ENCODE results near the gene SLC25A47.

SLC25A47 gene

DNA sequence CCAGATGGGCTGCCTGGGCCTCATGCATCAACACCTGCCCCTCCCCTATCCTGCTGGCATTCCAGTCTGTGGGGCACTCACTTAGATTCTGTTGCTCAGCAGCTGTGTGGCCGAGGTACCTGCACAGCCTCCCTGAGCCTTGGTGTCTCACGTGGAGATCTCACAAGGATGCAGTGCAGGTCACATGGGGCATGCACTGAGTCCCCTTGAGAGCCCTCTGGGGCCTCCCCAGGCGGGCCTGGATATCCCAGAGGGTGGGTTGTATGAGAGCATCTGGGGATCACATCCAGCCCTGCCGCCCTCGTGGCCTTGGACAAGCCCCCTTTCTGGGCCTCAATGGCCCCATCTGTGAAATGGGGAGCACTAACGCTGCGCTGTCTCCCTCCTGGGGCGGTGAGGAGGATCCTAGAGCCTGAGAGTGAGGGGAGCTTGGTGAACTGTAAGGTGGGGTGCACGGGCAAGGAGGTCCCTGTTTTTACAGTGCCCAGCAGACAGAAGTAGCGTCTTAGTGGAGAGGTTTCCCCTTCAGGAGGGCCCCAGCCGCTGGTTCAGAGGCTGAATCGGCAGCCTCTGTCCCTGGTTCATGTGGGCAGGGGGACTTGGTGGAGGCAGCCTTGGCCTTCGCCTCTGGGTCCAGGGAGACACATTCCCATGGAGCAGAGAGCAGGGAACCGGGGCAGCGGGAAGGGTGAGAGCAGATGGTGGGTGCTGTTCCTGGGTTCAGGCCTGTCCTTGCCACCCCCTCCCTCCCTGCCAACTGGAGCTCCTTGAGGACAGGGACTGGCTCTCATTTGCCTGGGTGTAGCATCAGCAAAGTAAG is 791 bp upstream of the SLC25A47 start:
- H3K27me3 ChIP-seq: no peaks in the 10 kb centered on the region
- H3K9me3 ChIP-seq: no peaks in the 10 kb centered on the region
- no peak for DNase-seq
- H3K4me1 ChIP-seq: peaks cover 0 to 8% (median 5%) of the 10 kb centered on the region in 4 donors
- TF ChIP-seq, protein P1, sequence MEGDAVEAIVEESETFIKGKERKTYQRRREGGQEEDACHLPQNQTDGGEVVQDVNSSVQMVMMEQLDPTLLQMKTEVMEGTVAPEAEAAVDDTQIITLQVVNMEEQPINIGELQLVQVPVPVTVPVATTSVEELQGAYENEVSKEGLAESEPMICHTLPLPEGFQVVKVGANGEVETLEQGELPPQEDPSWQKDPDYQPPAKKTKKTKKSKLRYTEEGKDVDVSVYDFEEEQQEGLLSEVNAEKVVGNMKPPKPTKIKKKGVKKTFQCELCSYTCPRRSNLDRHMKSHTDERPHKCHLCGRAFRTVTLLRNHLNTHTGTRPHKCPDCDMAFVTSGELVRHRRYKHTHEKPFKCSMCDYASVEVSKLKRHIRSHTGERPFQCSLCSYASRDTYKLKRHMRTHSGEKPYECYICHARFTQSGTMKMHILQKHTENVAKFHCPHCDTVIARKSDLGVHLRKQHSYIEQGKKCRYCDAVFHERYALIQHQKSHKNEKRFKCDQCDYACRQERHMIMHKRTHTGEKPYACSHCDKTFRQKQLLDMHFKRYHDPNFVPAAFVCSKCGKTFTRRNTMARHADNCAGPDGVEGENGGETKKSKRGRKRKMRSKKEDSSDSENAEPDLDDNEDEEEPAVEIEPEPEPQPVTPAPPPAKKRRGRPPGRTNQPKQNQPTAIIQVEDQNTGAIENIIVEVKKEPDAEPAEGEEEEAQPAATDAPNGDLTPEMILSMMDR (IDR thresholded peaks at IDR 0.05): no peak
- H3K27ac ChIP-seq: no peak overlapping the region
- no peaks in the 10 kb centered on the region for H3K36me3 ChIP-seq
- intact Hi-C loops (cut with DNase I; ENCODE audit: low total_unique reads): no loop called here
- no peak overlapping the region for H3K4me3 ChIP-seq

DNA sequence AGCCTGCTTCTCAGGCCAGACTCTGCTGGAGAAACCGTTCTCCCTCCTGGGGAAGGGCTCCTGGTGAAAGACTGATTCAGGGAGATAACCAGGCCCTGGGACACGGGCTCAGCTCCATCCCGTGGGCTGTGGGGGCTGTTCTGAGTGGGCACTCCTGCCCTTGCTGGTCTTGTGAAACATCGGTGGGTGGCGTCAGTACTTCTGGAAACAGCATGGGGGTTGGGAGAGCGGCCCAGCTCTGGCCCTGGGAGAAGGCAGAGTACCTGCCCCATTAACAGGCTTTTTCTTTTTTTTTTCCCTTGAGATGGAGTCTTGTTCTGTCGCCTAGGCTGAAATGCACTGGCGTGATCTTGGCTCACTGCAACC is 786 bp downstream of the SLC25A47 start:
- Histone ChIP-seq H3K36me3 (no peaks in the 10 kb centered on the region), H3K4me3 (no peak overlapping the region)

DNA sequence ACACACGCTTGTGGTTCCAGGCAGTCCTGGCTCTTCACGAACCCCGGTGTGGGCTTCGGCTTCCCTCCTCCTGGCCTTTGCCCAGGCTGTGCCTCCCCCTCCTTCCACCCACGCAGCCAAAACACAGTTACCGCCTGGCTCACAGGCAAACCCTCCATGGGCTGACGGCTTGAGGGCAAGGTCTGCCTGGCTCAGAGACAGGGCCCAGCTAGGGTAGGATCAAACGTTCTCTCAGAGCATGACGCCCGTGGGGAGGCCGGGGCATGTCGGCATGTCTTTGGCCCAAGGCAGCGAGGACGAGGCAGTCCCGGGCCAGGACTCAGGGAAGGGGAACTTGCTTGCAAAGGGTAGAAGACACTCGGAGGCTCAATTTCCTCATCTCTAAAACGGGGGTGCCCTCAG is 2.1 kb downstream of the SLC25A47 start:
- intact Hi-C loops (cut with DNase I; ENCODE audit: low total_unique reads): no loop called here
- TF ChIP-seq, protein P1 (IDR thresholded peaks at IDR 0.05): no peak
- Histone ChIP-seq H3K27me3 (no peaks in the 10 kb centered on the region), H3K36me3 (no peaks in the 10 kb centered on the region), H3K4me3 (no peak overlapping the region), H3K9me3 (no peaks in the 10 kb centered on the region), H3K27ac (no peak overlapping the region), H3K4me1 (no peaks in the 10 kb centered on the region)
- no peak for DNase-seq

More for the DNA sequence above, 786 bp downstream of the SLC25A47 start:
- intact Hi-C loops (cut with DNase I; ENCODE audit: low total_unique reads): no loop called here
- H3K27me3 ChIP-seq: no peaks in the 10 kb centered on the region
- H3K27ac ChIP-seq: no peak overlapping the region
- no peaks in the 10 kb centered on the region for H3K4me1 ChIP-seq
- H3K9me3 ChIP-seq: no peaks in the 10 kb centered on the region
- TF ChIP-seq, protein P1 (IDR thresholded peaks at IDR 0.05): no peak
- no peak for DNase-seq

DNA sequence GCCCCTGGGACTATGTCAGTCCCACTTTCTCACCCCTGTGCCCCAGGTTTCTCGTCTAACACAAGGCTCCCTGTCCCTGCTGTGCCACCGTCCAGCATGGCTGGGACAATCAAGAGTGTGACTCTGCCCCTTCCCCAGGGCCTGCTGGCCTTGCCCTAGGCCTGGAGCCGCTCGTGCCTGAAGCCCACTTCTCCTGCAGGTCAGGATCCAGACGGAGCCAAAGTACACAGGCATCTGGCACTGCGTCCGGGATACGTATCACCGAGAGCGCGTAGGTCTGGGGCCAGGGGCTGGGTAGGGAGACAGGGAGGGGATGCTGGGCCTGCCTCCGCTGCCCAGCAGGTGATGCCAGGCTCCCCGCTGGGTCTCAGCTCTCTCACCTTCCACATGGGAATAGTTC is 2.8 kb downstream of the SLC25A47 start:
- intact Hi-C loops (cut with DNase I; ENCODE audit: low total_unique reads): no loop called here
- H3K9me3 ChIP-seq: no peaks in the 10 kb centered on the region
- TF ChIP-seq, protein P1 (IDR thresholded peaks at IDR 0.05): no peak
- no peaks in the 10 kb centered on the region for H3K36me3 ChIP-seq
- H3K4me3 ChIP-seq: no peak overlapping the region
- H3K4me1 ChIP-seq: no peaks in the 10 kb centered on the region
- H3K27ac ChIP-seq: no peak overlapping the region
- no peaks in the 10 kb centered on the region for H3K27me3 ChIP-seq
- DNase-seq: no peak

DNA sequence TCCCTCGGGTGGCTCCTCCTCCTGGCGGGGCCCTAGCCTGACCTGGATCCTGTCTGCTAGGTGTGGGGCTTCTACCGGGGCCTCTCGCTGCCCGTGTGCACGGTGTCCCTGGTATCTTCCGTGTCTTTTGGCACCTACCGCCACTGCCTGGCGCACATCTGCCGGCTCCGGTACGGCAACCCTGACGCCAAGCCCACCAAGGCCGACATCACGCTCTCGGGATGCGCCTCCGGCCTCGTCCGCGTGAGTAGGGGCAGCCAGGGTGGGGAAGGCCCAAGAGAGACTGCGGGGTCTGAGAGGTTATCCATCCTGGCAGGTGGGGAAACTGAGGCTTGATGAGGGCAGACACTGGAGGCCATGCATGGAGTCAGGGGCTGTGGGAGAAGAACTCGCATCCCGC is 4.0 kb downstream of the SLC25A47 start:
- intact Hi-C loops (cut with DNase I; ENCODE audit: low total_unique reads): no loop called here

More for the DNA sequence above, 4.0 kb downstream of the SLC25A47 start:
- Histone ChIP-seq H3K4me3 (no peak overlapping the region), H3K27ac (no peak overlapping the region), H3K27me3 (no peaks in the 10 kb centered on the region), H3K9me3 (no peaks in the 10 kb centered on the region), H3K4me1 (no peaks in the 10 kb centered on the region), H3K36me3 (no peaks in the 10 kb centered on the region)
- TF ChIP-seq, protein P1 (IDR thresholded peaks at IDR 0.05): no peak
- DNase-seq: no peak
